Left lung (tissue), 10 donors: ENCODE data around the gene SLC2A4RG. TPM values are rescaled to one million over a fixed set of nuclear protein-coding genes. Genes with fewer than 3 reads are reported as not detected.
A peak's percentile ranks its signal among the peaks of the same experiment; 100 is the strongest.

Experiments used
- ATAC-seq: fragments of 200-7000 bp; cut with Tn5 transposase; one replicate; pipeline ENCODE4 v1.9.1; 2020; ENCODE audit warnings: moderate library complexity
- DNase-seq, 4 donors: peaks; one replicate each; pipeline ENCODE4 v3.0.0-alpha.2; 2013 to 2020
- H3K27ac ChIP-seq, 2 donors: fragments of 200-600 bp; sonication (generic) in 1 of 2; one replicate each; pipeline versions ENCODE4 v1.5.0 to v1.8.0; 2020 to 2021
- H3K27me3 ChIP-seq, 2 donors: fragments of 200-600 bp; sonication (generic) in 1 of 2; one replicate each; pipeline versions ENCODE4 v1.5.0 to v1.8.0; 2020 to 2021
- H3K36me3 ChIP-seq, 2 donors: fragments of 200-600 bp; sonication (generic) in 1 of 2; one replicate each; pipeline versions ENCODE4 v1.5.0 to v1.8.0; 2020 to 2021
- H3K4me1 ChIP-seq, 2 donors: fragments of 200-600 bp; one replicate each; pipeline ENCODE4 v1.8.0; 2021
- H3K4me3 ChIP-seq, 2 donors: fragments of 200-600 bp; sonication (generic) in 1 of 2; one replicate each; pipeline versions ENCODE4 v1.5.0 to v1.8.0; 2020 to 2021; ENCODE audit warnings: mild to moderate bottlenecking in 1 of 2
- H3K9me3 ChIP-seq, 2 donors: fragments of 200-600 bp; sonication (generic) in 1 of 2; one replicate each; pipeline versions ENCODE4 v1.5.0 to v1.8.0; 2020 to 2021
- CTCF ChIP-seq, 2 donors: fragments of 200-600 bp; sonication (generic) in 1 of 2; IDR thresholded peaks; one replicate each; pipeline versions ENCODE4 v1.5.0 to v1.8.0; 2021; ENCODE audit warnings: antibody characterized with exemption in 2 of 2
- intact Hi-C, 2 donors: fragments of 100-400 bp; cut with DNase I; formaldehyde crosslinking; loops; one replicate each; pipeline versions ENCODE4 v1.11.2 to v1.14.2; 2022
- polyA plus RNA-seq, 6 donors: library from polyadenylated mRNA; unstranded; fragments of 120-200 nt; gene quantifications; one replicate each; pipeline ENCODE4 v1.2.1, GENCODE V29; 2013; ENCODE audit not compliant: insufficient read length in 6 of 6
- total RNA-seq, 2 donors: library from RNA; stranded (reverse); fragmentation: NEBNext Ultra II Directional; extraction: Animal tissue kit (Norgen Biotek cat#: 25700); gene quantifications; one replicate each; pipeline ENCODE4 v1.2.1, GENCODE V29; 2021
- donor health status: DM: no; HTN: yes; CAD: no.
- donor health status: DM: no; HTN: no; CAD: no.

Gene SLC2A4RG
- total and polyA plus RNA-seq, 8 donors, result 61.1 to 166 (median 97.4) TPM

GRCh38 chr20:63778857-63779256 is 39.3 kb downstream of the SLC2A4RG start:
- Histone ChIP-seq H3K4me3 (no peak overlapping the region), H3K27me3 (peaks cover 0 to 10% of the 10 kb centered on the region in 2 donors), H3K4me1 (peaks cover 0 to 13% of the 10 kb centered on the region in 2 donors), H3K36me3 (no peaks in the 10 kb centered on the region), H3K27ac (no peak overlapping the region), H3K9me3 (no peaks in the 10 kb centered on the region)
- ATAC-seq, result no peak
- intact Hi-C loops, result no loop called here
- DNase-seq, result peak in 1 of 4 donors; percentile 64
- no peak for TF ChIP-seq CTCF (IDR thresholded peaks at IDR 0.05)

GRCh38 chr20:63781181-63781580 is 41.6 kb downstream of the SLC2A4RG start:
- TF ChIP-seq CTCF (IDR thresholded peaks at IDR 0.05), result no peak
- intact Hi-C loops, result loop anchor here in 1 of 2 donors (10.0 kb wide), 1 partner anchor 74 kb away; no protein-coding TSS in a partner anchor
- ATAC-seq, result no peak
- DNase-seq, result peak in 1 of 4 donors; percentile 24
- Histone ChIP-seq H3K36me3 (no peaks in the 10 kb centered on the region), H3K9me3 (no peaks in the 10 kb centered on the region), H3K27me3 (no peaks in the 10 kb centered on the region), H3K27ac (no peak overlapping the region), H3K4me1 (no peaks in the 10 kb centered on the region), H3K4me3 (no peak overlapping the region)

- intact Hi-C loops, result loop anchor here in 1 of 2 donors (10.0 kb wide), 1 partner anchor 73 kb away; no protein-coding TSS in a partner anchor
- Histone ChIP-seq H3K9me3 (no peaks in the 10 kb centered on the region), H3K27me3 (no peaks in the 10 kb centered on the region), H3K4me1 (no peaks in the 10 kb centered on the region), H3K4me3 (no peak overlapping the region), H3K27ac (no peak overlapping the region), H3K36me3 (no peaks in the 10 kb centered on the region)
- DNase-seq (peak in 1 of 4 donors; percentile 45), ATAC-seq (no peak)
- TF ChIP-seq CTCF (IDR thresholded peaks at IDR 0.05), result no peak
Measured at GRCh38 chr20:63782051-63782471, 42.5 kb downstream of the SLC2A4RG start.

- H3K27me3 ChIP-seq, result no peaks in the 10 kb centered on the region
- H3K4me1 ChIP-seq, result no peaks in the 10 kb centered on the region
- TF ChIP-seq CTCF (IDR thresholded peaks at IDR 0.05), result no peak
- no peak overlapping the region for H3K27ac ChIP-seq
- H3K9me3 ChIP-seq, result no peaks in the 10 kb centered on the region
- no peak overlapping the region for H3K4me3 ChIP-seq
- ATAC-seq, result no peak
- no peaks in the 10 kb centered on the region for H3K36me3 ChIP-seq
- peak in 1 of 4 donors; percentile 49 for DNase-seq
- intact Hi-C loops, result loop anchor here in 1 of 2 donors (10.0 kb wide), 1 partner anchor 72 kb away; no protein-coding TSS in a partner anchor
Measured at GRCh38 chr20:63782521-63782971, 43.0 kb downstream of the SLC2A4RG start.

GRCh38 chr20:63783970-63784369 is 44.4 kb downstream of the SLC2A4RG start:
- no peak overlapping the region for H3K27ac ChIP-seq
- ATAC-seq, result no peak
- no peaks in the 10 kb centered on the region for H3K36me3 ChIP-seq
- no peaks in the 10 kb centered on the region for H3K27me3 ChIP-seq
- H3K4me3 ChIP-seq, result no peak overlapping the region
- no peaks in the 10 kb centered on the region for H3K9me3 ChIP-seq
- no peak for TF ChIP-seq CTCF (IDR thresholded peaks at IDR 0.05)
- intact Hi-C loops, result loop anchor here in 1 of 2 donors (10.0 kb wide), 1 partner anchor 71 kb away; no protein-coding TSS in a partner anchor
- peak in 1 of 4 donors; percentile 63 for DNase-seq
- H3K4me1 ChIP-seq, result no peaks in the 10 kb centered on the region
